Fibroblast of mammary gland (primary cell): Measurements from ENCODE around the gene NUSAP1.
A peak's percentile ranks its signal among the peaks of the same experiment; 100 is the strongest.

Experiments used
- DNase-seq: peaks from one replicate; pipeline ENCODE4 v3.0.0-alpha.2; 2010; ENCODE audit warnings: low read depth
- H3K4me3 ChIP-seq: 2 replicates; pipeline ENCODE4 v1.5.1; 2011; ENCODE audit warnings: low read depth, mild to moderate bottlenecking, low read length, moderate library complexity; ENCODE audit not compliant: control insufficient read depth
- CTCF ChIP-seq: conservative IDR thresholded peaks from 2 replicates; pipeline ENCODE4 v1.5.1; 2011; ENCODE audit warnings: low read depth, low read length, inconsistent platforms; ENCODE audit not compliant: control insufficient read depth, insufficient read depth

NUSAP1 gene

DNA sequence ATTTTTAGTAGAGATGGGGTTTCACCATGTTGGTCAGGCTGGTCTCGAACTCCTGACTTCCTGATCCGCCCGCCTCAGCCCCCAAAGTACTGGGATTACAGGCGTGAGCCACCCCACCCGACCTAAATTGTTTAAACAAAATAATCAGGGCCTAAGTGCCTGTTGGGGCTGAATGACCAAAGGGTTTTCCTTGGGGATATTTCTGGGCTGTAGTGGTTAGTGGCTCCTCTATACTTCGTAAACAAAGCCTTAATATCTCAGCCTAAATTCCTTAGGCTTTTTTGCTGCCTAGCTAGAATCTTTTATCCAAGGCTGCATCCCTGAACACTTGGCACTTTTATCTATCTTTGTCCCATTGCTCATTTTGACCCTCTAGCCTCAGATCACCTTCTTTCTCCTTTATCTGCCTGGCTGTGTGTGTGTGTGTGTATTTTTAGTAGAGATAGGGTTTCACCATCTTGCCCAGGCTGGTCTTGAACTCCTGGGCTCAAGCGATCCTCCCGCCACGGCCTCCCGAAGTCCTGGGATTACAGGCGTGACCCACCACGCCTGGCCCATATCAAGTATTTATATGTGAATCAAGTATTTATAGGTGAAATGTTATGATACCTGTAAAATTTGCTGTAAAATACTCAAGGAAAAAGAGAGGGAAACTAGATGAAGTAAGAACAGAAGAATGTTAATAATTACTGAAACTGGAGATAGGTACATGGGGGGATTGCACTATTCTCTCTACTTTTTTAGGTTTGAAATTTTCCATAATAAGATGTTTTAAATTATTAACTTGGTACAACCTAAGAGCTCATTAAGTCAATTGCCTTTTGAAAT is 1.8 kb downstream of the NUSAP1 start:
- H3K4me3 ChIP-seq = peak overlapping the region; percentile 76
- no peak for DNase-seq
- TF ChIP-seq CTCF = no peak

DNA sequence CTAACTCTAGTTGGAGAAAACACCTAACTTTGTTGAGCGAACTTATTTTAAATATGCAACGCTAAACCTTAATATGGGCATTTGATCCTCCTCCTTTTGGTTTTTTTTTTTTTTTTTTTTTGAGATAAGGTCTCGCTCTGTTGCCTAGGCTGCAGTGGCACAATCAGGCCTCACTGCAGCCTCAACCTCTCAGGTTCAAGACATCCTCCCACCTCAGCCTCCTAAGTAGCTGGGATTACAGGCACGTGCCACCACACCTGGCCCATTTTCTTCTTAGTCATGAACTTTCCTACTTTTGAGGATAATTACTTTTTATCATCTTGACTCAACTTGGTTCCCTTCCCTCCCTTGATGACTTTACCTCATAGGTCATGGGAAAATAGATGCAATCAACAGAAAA is 3.9 kb downstream of the NUSAP1 start:
- no peak for DNase-seq
- no peak for TF ChIP-seq CTCF
- H3K4me3 ChIP-seq = no peak overlapping the region

- no peak overlapping the region for H3K4me3 ChIP-seq
- no peak for TF ChIP-seq CTCF
- DNase-seq = no peak
Observed at GRCh38 chr15:41337047-41337446, 4.4 kb downstream of the NUSAP1 start.

- no peak for TF ChIP-seq CTCF
- peak; percentile 21 for DNase-seq
- H3K4me3 ChIP-seq = no peak overlapping the region
Observed at GRCh38 chr15:41337631-41338522, 5.2 kb downstream of the NUSAP1 start.

DNA sequence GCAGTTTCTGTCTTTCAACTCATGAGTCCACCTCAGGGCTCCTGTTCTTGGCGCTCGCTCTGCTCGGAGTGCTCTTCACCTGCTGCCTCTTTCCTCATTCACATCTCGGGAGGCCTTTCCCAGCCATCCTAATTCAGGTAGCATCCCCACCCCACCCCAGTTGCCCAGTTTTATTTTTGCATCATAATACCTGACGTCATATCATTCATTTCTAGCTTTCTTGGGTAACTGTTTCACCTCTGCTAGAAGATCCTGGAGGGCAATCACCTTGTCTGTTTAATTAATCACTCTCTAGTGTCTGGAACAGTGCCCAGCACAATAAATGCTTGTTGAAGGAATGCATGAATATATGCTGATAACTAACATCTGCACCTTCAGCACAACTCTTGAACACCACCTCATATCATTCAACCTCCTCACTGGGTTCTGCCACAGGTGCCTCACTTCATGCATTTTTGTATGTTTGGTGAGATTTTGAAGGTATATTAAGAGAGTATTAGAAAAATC is 7.6 kb downstream of the NUSAP1 start:
- TF ChIP-seq CTCF = no peak
- DNase-seq = no peak
- H3K4me3 ChIP-seq = no peak overlapping the region

DNA sequence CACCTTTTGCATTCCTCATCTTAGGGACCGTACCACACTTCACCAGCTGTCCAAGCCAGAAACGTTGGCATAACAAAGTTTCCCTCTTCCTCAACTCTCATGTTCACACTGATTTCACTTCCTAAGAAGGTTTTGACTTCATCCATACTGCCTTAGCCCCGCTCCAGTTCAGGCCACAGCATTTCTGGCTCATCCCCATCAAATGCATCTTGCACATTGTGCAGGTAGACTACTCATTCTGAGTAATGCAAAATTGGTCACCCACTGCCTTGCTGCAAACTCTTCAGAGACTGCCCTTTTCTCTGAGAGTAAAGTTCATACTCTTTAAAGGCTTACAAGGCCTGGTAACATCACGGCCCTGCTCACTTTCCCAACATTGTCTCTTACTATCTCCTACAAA is 8.8 kb downstream of the NUSAP1 start:
- TF ChIP-seq CTCF = no peak
- H3K4me3 ChIP-seq = no peak overlapping the region
- peak; percentile 15 for DNase-seq
